PFSK-1 (cell line): Measurements from ENCODE around the gene AOPEP.

Experiments
- FOXP2 ChIP-seq: optimal IDR thresholded peaks from 2 replicates; pipeline ENCODE3; 2011; ENCODE audit warnings: borderline replicate concordance, control low read depth, inconsistent platforms; ENCODE audit not compliant: insufficient read depth; ENCODE audit errors: extremely low read length, extremely low read depth
- POLR2AphosphoS5 ChIP-seq: IDR thresholded peaks from 2 replicates; pipeline ENCODE4 v1.6.1; 2012; ENCODE audit warnings: low read depth, mild to moderate bottlenecking, control low read depth, low read length, moderate library complexity
- SIN3A ChIP-seq: IDR thresholded peaks from 2 replicates; pipeline ENCODE4 v1.6.1; 2012; ENCODE audit warnings: mild to moderate bottlenecking, low read length, moderate library complexity, borderline replicate concordance; ENCODE audit not compliant: insufficient read depth
- TAF1 ChIP-seq: IDR thresholded peaks from 2 replicates; pipeline ENCODE4 v1.6.1; 2012; ENCODE audit warnings: low read length, control low read depth, borderline replicate concordance; ENCODE audit not compliant: insufficient read depth
- TF ChIP-seq, protein P1 (sequence below), 2 experiments: IDR thresholded peaks; 2 replicates each; pipeline versions ENCODE4 v1.6.1 to v1.8.0; 2011 to 2012; ENCODE audit warnings: low read depth in 2 of 2, low read length in 2 of 2, control low read depth in 1 of 2, inconsistent platforms in 1 of 2, mild to moderate bottlenecking in 1 of 2, moderate library complexity in 1 of 2; ENCODE audit not compliant: insufficient read depth in 1 of 2

AOPEP gene

DNA sequence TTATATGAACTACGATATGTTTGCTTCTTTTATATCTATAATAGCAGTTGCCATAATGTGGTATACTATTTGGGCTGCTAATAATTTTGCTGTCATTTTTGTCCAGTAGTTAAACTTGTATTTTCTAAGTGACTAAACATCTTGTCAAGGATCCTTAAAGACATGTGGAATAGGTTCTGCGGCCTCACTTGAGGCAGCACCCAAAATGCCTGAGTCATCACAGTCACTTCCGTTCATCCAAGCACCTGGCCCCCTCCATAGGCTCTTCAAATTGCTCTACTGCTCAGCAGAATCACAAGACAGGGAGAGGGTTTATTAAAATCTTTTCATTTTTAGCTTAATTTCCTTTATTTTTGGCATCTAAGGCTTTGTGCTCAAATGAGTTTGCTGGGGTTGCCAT lies 259.1 kb downstream of the AOPEP start:
- no peak for TF ChIP-seq TAF1
- TF ChIP-seq, protein P1, sequence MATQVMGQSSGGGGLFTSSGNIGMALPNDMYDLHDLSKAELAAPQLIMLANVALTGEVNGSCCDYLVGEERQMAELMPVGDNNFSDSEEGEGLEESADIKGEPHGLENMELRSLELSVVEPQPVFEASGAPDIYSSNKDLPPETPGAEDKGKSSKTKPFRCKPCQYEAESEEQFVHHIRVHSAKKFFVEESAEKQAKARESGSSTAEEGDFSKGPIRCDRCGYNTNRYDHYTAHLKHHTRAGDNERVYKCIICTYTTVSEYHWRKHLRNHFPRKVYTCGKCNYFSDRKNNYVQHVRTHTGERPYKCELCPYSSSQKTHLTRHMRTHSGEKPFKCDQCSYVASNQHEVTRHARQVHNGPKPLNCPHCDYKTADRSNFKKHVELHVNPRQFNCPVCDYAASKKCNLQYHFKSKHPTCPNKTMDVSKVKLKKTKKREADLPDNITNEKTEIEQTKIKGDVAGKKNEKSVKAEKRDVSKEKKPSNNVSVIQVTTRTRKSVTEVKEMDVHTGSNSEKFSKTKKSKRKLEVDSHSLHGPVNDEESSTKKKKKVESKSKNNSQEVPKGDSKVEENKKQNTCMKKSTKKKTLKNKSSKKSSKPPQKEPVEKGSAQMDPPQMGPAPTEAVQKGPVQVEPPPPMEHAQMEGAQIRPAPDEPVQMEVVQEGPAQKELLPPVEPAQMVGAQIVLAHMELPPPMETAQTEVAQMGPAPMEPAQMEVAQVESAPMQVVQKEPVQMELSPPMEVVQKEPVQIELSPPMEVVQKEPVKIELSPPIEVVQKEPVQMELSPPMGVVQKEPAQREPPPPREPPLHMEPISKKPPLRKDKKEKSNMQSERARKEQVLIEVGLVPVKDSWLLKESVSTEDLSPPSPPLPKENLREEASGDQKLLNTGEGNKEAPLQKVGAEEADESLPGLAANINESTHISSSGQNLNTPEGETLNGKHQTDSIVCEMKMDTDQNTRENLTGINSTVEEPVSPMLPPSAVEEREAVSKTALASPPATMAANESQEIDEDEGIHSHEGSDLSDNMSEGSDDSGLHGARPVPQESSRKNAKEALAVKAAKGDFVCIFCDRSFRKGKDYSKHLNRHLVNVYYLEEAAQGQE (IDR thresholded peaks at IDR 0.05; ENCODE audit: insufficient read depth in 1 of 2, low read depth in 2 of 2, low read length in 2 of 2) = no peak
- TF ChIP-seq SIN3A = no peak
- TF ChIP-seq FOXP2 = no peak
- TF ChIP-seq POLR2AphosphoS5 = no peak

DNA sequence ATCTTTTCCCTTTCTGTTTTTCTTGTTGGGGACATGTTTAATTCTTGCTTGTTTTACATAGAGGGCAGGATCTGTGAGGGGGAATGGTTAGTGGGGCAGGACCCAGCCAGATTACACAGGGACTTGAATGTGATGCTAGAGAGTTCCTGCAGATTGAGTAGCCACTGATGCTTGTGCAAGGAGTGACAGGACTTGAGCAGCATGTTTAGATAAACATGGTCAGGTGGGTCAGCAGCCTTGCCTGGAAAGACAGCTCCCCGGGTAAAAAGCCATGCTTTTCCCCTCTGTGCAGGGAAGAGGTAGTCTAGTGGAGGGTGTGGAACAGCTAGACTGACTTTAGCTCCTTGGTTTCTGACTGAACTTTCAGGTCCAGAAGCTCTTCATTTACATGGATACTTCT lies 261.2 kb downstream of the AOPEP start:
- no peak for TF ChIP-seq SIN3A
- no peak for TF ChIP-seq FOXP2
- TF ChIP-seq TAF1 = no peak

DNA sequence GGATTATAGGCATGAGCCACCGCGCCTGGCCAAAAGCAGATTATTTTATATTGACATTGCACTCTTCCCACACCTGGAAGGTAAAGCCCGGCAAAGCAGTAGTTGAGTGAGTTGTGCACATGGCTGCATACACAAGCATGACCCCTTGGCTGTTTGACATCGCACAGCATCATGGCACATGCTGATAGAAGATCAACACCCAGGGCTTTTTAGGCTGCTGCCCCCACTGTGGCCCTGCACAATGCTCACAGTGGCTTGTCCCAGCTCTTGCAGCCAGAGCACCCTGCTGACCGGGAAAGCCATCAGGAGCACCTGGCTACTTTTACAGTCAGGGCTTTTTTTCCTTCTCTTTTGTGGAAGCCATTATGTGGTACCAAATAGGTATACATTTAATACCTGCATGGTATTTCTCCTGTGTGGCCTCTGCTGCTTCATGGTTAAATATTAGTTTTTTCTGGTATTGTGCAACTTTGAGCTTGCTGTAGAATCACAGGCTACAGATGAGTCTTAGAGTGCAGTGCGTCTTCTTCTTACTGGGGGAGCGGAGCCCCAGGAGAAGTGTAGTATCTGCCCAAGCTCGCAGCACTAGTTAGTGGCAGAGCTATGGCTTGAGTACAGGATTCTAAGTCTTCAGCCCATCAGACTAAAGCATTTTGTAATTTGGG lies 264.5 kb downstream of the AOPEP start:
- TF ChIP-seq SIN3A (no peak), FOXP2 (no peak), POLR2AphosphoS5 (no peak), TAF1 (no peak)
- TF ChIP-seq, protein P1 (IDR thresholded peaks at IDR 0.05; ENCODE audit: insufficient read depth in 1 of 2, low read depth in 2 of 2, low read length in 2 of 2) = no peak

DNA sequence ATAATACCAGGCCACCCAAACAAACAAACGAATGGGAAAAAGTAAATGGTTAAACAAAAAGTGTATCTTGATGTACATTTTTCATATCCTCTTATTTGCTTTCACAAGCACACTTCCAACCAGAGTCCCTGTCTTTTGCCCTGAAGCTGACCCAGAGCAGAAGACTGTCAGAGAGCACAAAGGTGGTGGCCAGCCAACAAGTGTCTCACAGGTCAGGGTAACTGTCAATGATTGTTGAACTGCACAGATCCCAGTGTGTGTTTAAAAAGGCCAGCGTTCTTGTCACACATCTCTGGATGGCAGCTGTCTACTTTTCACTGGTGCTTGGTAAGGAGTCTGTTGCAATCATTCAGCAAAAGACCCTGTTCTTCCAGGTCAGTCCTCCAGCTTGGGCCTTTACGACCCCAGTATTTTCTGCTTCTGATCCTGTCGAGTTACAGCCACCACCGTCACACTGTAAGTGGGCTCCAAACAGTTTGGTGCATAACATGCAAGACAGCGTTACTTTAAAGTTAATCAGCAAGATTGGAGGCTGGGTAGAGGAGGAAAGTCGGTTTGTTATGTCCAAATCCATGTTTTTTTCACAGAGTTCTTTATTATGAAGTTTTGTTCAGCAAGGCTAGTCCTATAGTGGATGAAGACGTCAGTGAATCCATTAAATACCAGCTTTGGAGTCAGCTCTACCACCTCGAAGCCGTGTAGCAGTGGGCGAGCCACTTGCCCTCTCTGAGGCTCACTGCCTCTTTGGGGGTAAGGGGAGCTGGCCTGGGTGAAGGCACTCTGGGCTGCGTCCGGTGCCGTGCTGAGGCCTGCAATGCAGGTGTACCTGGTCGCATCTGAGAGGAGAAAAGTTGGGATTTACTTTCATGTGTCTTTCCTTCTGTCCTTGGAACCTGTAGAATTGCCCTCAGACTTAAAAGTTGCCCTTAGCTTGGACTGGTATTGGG lies 265.7 kb downstream of the AOPEP start:
- TF ChIP-seq TAF1 = no peak

DNA sequence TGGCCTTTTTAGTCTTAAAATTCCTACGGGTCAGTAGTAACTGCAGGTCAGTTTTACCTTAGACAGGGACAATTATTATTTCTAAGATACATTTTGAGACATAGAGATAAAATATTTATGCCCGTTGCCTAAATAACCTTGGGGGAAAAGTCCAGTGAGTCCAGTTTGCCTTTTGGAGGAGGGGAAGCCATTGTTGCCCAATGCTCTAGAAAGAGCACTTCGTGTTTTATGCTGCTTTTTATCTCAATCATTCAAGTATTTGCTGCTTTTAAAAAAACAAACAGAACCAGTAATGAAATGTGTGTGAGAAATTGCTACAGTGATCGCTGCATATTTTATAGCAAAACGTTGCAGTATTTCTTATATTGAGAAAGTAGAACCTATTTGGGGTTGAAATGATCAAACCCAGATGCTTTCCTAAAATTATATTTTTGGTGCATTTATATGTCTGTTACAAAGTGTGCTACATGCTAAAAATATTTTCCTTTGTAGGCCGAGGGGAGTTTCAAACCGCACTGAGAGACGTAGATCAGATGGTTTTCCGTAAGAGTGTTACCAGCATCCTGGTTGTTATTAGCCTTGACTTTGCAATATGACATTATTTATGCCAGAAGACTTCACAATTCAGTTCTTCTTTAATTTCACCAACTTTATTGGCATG lies 266.8 kb downstream of the AOPEP start:
- TF ChIP-seq SIN3A (no peak), FOXP2 (no peak), POLR2AphosphoS5 (no peak), TAF1 (no peak)
- TF ChIP-seq, protein P1 (IDR thresholded peaks at IDR 0.05; ENCODE audit: insufficient read depth in 1 of 2, low read depth in 2 of 2, low read length in 2 of 2) = no peak

DNA sequence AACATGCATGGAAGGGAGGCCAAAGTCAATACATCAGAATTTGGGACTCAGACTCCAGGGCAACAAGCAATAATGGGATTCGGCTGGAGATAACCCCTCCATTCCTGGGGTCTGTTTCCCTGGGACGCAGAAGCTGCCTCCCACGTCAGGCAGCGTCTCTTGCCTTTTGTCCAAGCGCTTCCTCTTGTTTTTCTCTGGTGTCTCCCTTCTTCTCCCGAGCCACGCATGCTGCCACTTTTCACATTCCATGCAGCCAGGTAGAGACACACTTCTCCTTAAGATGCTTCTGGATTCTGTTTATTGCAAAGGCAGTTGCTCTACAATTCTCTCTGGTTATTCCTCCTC lies 267.3 kb downstream of the AOPEP start:
- TF ChIP-seq TAF1 (no peak), SIN3A (no peak), POLR2AphosphoS5 (no peak), FOXP2 (no peak)
- TF ChIP-seq, protein P1 (IDR thresholded peaks at IDR 0.05; ENCODE audit: insufficient read depth in 1 of 2, low read depth in 2 of 2, low read length in 2 of 2) = no peak
